HS-5 (cell line): ENCODE measurements around the gene GNAT1.

Experiments used
- DNase-seq: peaks from one replicate; pipeline ENCODE4 v3.0.0-alpha.2; 2012; ENCODE audit warnings: low read depth

The GNAT1 gene

GRCh38 chr3:50163572-50164455, 27.6 kb upstream of the GNAT1 start:
- peak; percentile 85 for DNase-seq

GRCh38 chr3:50164481-50164880, 26.9 kb upstream of the GNAT1 start:
- DNase-seq = no peak

- DNase-seq = no peak
Measured at GRCh38 chr3:50164984-50165909, 26.2 kb upstream of the GNAT1 start.

- DNase-seq = no peak
Measured at GRCh38 chr3:50165910-50166538, 25.4 kb upstream of the GNAT1 start.

GRCh38 chr3:50166620-50167019, 24.8 kb upstream of the GNAT1 start:
- DNase-seq = no peak

- DNase-seq = no peak
Measured at GRCh38 chr3:50167069-50167840, 24.2 kb upstream of the GNAT1 start.

GRCh38 chr3:50167841-50168209, 23.6 kb upstream of the GNAT1 start:
- DNase-seq = no peak

- DNase-seq = no peak
Measured at GRCh38 chr3:50168388-50168787, 23.0 kb upstream of the GNAT1 start.

GRCh38 chr3:50168791-50169190, 22.6 kb upstream of the GNAT1 start:
- DNase-seq = no peak

- DNase-seq = no peak
Measured at GRCh38 chr3:50169232-50169832, 22.1 kb upstream of the GNAT1 start.

- no peak for DNase-seq
Measured at GRCh38 chr3:50169858-50170257, 21.6 kb upstream of the GNAT1 start.

GRCh38 chr3:50170689-50171088, 20.7 kb upstream of the GNAT1 start:
- DNase-seq = peak; percentile 43

- no peak for DNase-seq
Measured at GRCh38 chr3:50171540-50172301, 19.7 kb upstream of the GNAT1 start.

GRCh38 chr3:50172626-50173220, 18.7 kb upstream of the GNAT1 start:
- DNase-seq = no peak

GRCh38 chr3:50173685-50174516, 17.5 kb upstream of the GNAT1 start:
- DNase-seq = no peak

- no peak for DNase-seq
Measured at GRCh38 chr3:50174517-50174895, 16.9 kb upstream of the GNAT1 start.

GRCh38 chr3:50174947-50175524, 16.4 kb upstream of the GNAT1 start:
- no peak for DNase-seq

GRCh38 chr3:50177346-50177745, 14.1 kb upstream of the GNAT1 start:
- DNase-seq = no peak

GRCh38 chr3:50179710-50180109, 11.7 kb upstream of the GNAT1 start:
- no peak for DNase-seq
